Activated T-helper 1 cell treated with Interleukin-2 at 50 U/mL for 16 hours (primary cell): ENCODE results near the gene GPHN.
"Not testable (repeated sequence)": the region's sequence is repeated elsewhere in the genome, so short reads cannot be mapped to it uniquely, and the experiment has no call there.

Source experiments
- DNase-seq: peaks from one replicate; pipeline ENCODE4 v3.0.0-alpha.2; 2020; ENCODE audit warnings: low read depth

GPHN gene

GRCh38 chr14:66677780-66678179, 169.8 kb downstream of the GPHN start:
- no peak for DNase-seq

- DNase-seq: no peak
Observed at GRCh38 chr14:66680216-66680615, 172.3 kb downstream of the GPHN start.

- no peak for DNase-seq
Observed at GRCh38 chr14:66696326-66696725, 188.4 kb downstream of the GPHN start.

- no peak for DNase-seq
Observed at GRCh38 chr14:66698503-66698902, 190.6 kb downstream of the GPHN start.

GRCh38 chr14:66701813-66702212, 193.9 kb downstream of the GPHN start:
- DNase-seq: no peak

GRCh38 chr14:66708267-66708666, 200.3 kb downstream of the GPHN start:
- DNase-seq: no peak

- DNase-seq: no peak
Observed at GRCh38 chr14:66709291-66709690, 201.3 kb downstream of the GPHN start.

- not testable (repeated sequence) for DNase-seq
Observed at GRCh38 chr14:66714291-66714690, 206.3 kb downstream of the GPHN start.

GRCh38 chr14:66715313-66715712, 207.4 kb downstream of the GPHN start:
- DNase-seq: not testable (repeated sequence)

GRCh38 chr14:66716227-66716626, 208.3 kb downstream of the GPHN start:
- DNase-seq: no peak

GRCh38 chr14:66717561-66718140, 209.7 kb downstream of the GPHN start:
- no peak for DNase-seq

GRCh38 chr14:66724996-66725395, 217.0 kb downstream of the GPHN start:
- no peak for DNase-seq

- not testable (repeated sequence) for DNase-seq
Observed at GRCh38 chr14:66731298-66731697, 223.4 kb downstream of the GPHN start.

GRCh38 chr14:66735853-66736252, 227.9 kb downstream of the GPHN start:
- DNase-seq: no peak

- DNase-seq: no peak
Observed at GRCh38 chr14:66739826-66740225, 231.9 kb downstream of the GPHN start.

GRCh38 chr14:66745078-66745477, 237.1 kb downstream of the GPHN start:
- DNase-seq: no peak

- DNase-seq: no peak
Observed at GRCh38 chr14:66746316-66747006, 238.5 kb downstream of the GPHN start.

- no peak for DNase-seq
Observed at GRCh38 chr14:66752109-66752508, 244.2 kb downstream of the GPHN start.

GRCh38 chr14:66758031-66758613, 250.2 kb downstream of the GPHN start:
- no peak for DNase-seq

- DNase-seq: no peak
Observed at GRCh38 chr14:66772146-66772545, 264.2 kb downstream of the GPHN start.

- no peak for DNase-seq
Observed at GRCh38 chr14:66782853-66783252, 274.9 kb downstream of the GPHN start.

- no peak for DNase-seq
Observed at GRCh38 chr14:66790101-66790500, 282.2 kb downstream of the GPHN start.

GRCh38 chr14:66802962-66803361, 295.0 kb downstream of the GPHN start:
- DNase-seq: no peak

- no peak for DNase-seq
Observed at GRCh38 chr14:66804141-66804540, 296.2 kb downstream of the GPHN start.
